ENCODE measurements around the gene CTIF.

Gene CTIF

GRCh38 chr18:48894799-48895346 is 356.0 kb downstream of the CTIF start:
- no peak for DNase-seq

DNA sequence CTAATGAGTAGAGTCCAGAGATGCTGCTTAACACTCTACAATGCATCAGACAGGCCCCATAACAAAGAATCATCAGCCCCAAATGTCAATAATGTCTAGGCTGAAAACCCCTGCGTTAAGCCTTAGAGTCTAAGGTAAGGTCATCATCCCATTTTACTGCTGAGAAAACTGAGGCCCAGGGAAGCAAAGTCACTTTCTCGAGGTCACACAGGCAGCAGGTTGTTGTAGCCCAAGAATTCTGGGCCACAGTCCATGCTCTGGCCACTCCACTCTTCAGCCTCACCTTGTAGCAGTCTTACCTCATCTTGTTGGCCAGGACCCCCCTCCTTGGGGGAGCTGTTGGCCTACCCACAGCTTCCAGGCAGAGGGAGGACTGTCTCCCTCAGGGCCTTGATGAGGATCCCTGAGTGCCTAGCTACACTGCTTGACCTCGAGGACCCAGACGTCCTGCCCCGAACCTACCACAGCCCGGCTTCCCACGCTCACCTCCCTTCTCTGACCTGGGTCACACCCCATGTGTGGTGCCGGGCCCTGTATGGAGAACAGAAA is 357.6 kb downstream of the CTIF start:
- no peak for DNase-seq

GRCh38 chr18:48896875-48897511 is 358.2 kb downstream of the CTIF start:
- DNase-seq = no peak

GRCh38 chr18:48897531-48897930 is 358.7 kb downstream of the CTIF start:
- peak; percentile 22 for DNase-seq

DNA sequence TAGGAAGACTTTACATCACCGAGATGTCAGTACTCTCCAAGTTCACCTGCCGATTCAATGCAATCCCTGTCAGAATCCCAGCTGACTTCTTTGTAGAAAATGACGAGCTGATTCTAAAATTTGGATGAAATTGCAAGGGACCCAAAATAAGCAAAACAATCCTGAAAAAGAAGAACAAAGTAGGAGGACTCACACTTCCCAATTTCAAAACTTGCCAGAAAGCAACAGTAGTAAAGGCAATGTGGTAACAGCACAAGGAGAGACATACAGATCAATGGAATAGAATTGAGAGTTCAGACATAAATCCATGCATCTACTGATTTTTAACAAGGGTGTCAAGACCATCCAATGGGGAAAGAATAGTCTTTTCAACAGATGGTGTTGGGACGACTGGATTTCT is 359.7 kb downstream of the CTIF start:
- DNase-seq = no peak

GRCh38 chr18:48899558-48900174 is 360.8 kb downstream of the CTIF start:
- DNase-seq = no peak

DNA sequence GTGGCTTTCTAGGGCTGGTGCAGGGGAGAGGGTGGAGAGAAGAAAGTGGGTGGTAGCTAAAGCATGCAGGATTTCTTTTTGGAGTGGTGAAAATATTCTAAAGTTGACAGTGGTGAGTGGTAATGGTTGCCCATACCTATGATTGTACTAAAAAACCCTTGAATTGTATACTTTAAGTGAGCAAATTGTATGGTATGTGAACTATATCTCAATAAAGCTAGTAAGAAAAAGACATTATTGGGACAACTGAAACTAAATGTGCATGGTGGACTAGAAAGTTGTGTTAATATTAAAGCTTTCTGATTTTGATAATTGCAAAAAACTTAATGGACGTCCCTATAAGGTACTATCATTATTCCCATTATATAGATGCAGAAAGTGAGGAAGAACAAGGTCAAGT is 361.6 kb downstream of the CTIF start:
- no peak for DNase-seq

DNA sequence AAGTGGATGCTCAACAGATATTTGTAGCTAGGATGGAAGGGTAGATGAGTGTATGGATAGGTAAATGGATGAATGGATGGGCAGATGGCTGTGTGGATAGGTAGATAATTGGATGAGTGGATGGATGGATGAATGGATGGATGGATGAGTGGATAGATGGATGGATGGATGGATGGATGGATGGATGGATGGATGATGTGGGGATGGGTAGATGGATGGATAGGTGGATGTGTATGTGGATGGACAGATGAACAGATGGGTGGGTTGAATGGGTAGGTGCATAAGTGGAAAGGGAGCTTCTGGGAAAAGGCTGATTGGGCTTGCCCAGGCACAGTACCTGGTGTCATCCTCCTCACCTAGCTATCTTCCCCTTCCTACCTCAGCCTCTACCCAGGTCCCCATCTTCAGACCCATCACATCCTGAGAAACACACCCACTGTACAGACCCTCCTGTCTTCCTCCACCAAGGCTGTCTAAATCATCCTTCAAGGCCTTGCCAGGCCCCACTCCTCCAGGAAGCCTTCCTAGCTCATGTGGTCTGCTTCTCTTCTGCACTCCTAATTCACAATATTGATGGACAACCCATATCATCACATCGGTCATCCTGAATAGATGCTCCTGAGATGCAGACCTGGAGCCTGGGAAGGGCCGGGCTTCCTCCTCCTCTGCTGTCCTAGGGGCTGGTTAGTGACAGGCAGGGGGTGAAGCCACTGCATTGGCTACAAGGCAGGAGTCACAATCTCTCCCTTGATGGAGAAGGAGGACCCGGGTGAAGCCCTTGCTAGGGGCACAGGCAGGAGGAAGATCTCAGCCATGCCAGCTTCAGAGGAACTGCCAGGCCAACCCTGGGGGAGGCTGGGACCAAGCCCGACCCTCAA is 362.6 kb downstream of the CTIF start:
- DNase-seq = no peak

- DNase-seq = peak; percentile 97
Observed at GRCh38 chr18:48902023-48902855, 363.4 kb downstream of the CTIF start.

GRCh38 chr18:48902856-48903601 is 364.2 kb downstream of the CTIF start:
- DNase-seq = peak; percentile 48

DNA sequence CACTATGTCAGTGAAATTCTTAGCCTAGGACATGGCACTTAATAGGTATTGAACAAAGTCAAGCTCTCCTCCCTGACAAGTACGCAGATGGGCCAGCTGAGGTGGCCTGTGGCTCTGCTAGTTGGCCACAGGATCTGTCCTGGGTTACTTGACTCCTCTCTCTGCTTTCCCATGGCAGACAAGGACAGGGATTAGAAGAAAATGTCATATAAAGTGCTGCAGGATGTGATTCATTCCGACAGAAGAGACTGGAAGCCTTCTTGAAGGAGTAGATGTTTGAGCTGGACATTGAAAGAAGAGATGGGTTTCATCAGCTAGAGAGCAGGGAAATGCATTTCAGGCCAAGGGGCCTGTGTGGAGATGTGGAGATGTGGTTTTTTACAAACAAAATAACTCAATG is 365.3 kb downstream of the CTIF start:
- peak; percentile 42 for DNase-seq

GRCh38 chr18:48904847-48905394 is 366.1 kb downstream of the CTIF start:
- DNase-seq = no peak

GRCh38 chr18:48905513-48905912 is 366.7 kb downstream of the CTIF start:
- peak; percentile 26 for DNase-seq

DNA sequence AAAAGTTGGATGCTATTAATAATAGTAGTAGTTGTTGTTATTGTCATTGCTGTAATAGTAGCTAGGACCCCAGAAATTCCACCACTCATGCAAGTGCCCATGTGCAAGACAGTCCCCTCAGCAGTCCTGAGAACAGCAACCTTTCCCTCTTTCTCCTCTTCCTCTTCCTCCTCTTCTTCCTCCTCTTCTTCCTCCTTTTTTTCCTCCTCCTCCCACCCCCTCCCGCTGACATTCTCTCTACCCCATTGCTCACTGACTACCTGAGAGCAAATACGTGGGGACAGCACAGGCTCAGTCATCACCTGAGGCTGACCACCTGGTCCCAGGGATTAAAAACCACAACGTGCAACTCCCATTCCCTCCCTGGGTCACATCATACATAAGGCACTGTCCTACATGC is 370.1 kb downstream of the CTIF start:
- no peak for DNase-seq

- DNase-seq = no peak
Observed at GRCh38 chr18:48909721-48910120, 370.9 kb downstream of the CTIF start.

GRCh38 chr18:48910972-48911545 is 372.2 kb downstream of the CTIF start:
- DNase-seq = no peak
